CD1c-positive myeloid dendritic cell (primary cell): Measurements from ENCODE around the gene ITPR2.
"Not testable (repeated sequence)": the region's sequence is repeated elsewhere in the genome, so short reads cannot be mapped to it uniquely, and the experiment has no call there.

Experiments used
- DNase-seq: peaks from one replicate; pipeline ENCODE4 v3.0.0-alpha.2; 2016; ENCODE audit errors: extremely low spot score

ITPR2 gene

GRCh38 chr12:26848156-26848825 is 15.3 kb upstream of the ITPR2 start:
- DNase-seq = no peak

GRCh38 chr12:26847431-26847830 is 14.4 kb upstream of the ITPR2 start:
- no peak for DNase-seq

- no peak for DNase-seq
These were observed 13.4 kb upstream of the ITPR2 start for GRCh38 chr12:26846416-26846815.

- no peak for DNase-seq
These were observed 13.0 kb upstream of the ITPR2 start for GRCh38 chr12:26845984-26846383.

GRCh38 chr12:26845057-26845666 is 12.2 kb upstream of the ITPR2 start:
- DNase-seq = peak; percentile 42

- no peak for DNase-seq
These were observed 10.3 kb upstream of the ITPR2 start for GRCh38 chr12:26843311-26843710.

- DNase-seq = no peak
These were observed 8.1 kb upstream of the ITPR2 start for GRCh38 chr12:26841085-26841484.

- DNase-seq = peak; percentile 19
These were observed 6.5 kb upstream of the ITPR2 start for GRCh38 chr12:26839512-26839911.

GRCh38 chr12:26838888-26839416 is 6.0 kb upstream of the ITPR2 start:
- DNase-seq = no peak

GRCh38 chr12:26836201-26836600 is 3.2 kb upstream of the ITPR2 start:
- DNase-seq = peak; percentile 56

GRCh38 chr12:26834503-26835060 is 1.6 kb upstream of the ITPR2 start:
- DNase-seq = not testable (repeated sequence)

- DNase-seq = peak; percentile 23
These were observed 923 bp upstream of the ITPR2 start for GRCh38 chr12:26833743-26834490.

- peak; percentile 89 for DNase-seq
These were observed 808 bp downstream of the ITPR2 start for GRCh38 chr12:26831951-26832821.

- DNase-seq = peak; percentile 37
These were observed 2.0 kb downstream of the ITPR2 start for GRCh38 chr12:26830783-26831551.

- no peak for DNase-seq
These were observed 2.6 kb downstream of the ITPR2 start for GRCh38 chr12:26830363-26830762.

GRCh38 chr12:26828280-26829073 is 4.5 kb downstream of the ITPR2 start:
- no peak for DNase-seq

- DNase-seq = no peak
These were observed 6.6 kb downstream of the ITPR2 start for GRCh38 chr12:26826437-26826836.

- no peak for DNase-seq
These were observed 7.5 kb downstream of the ITPR2 start for GRCh38 chr12:26825459-26826016.

- DNase-seq = no peak
These were observed 9.6 kb downstream of the ITPR2 start for GRCh38 chr12:26823390-26823789.
